Epidermal melanocyte (primary cell): ENCODE measurements around the gene PDZD8.
"Not testable (repeated sequence)": the region's sequence is repeated elsewhere in the genome, so short reads cannot be mapped to it uniquely, and the experiment has no call there.

Experiments
- DNase-seq: peaks from one replicate; pipeline ENCODE4 v3.0.0; 2011; ENCODE audit warnings: low spot score; ENCODE audit not compliant: insufficient read length

Gene PDZD8

GRCh38 chr10:117294039-117294645, 81.1 kb downstream of the PDZD8 start:
- no peak for DNase-seq

GRCh38 chr10:117290872-117291271, 84.4 kb downstream of the PDZD8 start:
- DNase-seq: not testable (repeated sequence)

GRCh38 chr10:117284716-117285494, 90.3 kb downstream of the PDZD8 start:
- no peak for DNase-seq

GRCh38 chr10:117277675-117278074, 97.6 kb downstream of the PDZD8 start:
- no peak for DNase-seq

GRCh38 chr10:117275121-117275520, 100.1 kb downstream of the PDZD8 start:
- DNase-seq: no peak

- no peak for DNase-seq
Measured at GRCh38 chr10:117274509-117274908, 100.7 kb downstream of the PDZD8 start.

GRCh38 chr10:117273980-117274379, 101.3 kb downstream of the PDZD8 start:
- DNase-seq: no peak

GRCh38 chr10:117272195-117273076, 102.8 kb downstream of the PDZD8 start:
- no peak for DNase-seq

- DNase-seq: no peak
Measured at GRCh38 chr10:117271427-117271826, 103.8 kb downstream of the PDZD8 start.

- no peak for DNase-seq
Measured at GRCh38 chr10:117268907-117269306, 106.3 kb downstream of the PDZD8 start.

- DNase-seq: no peak
Measured at GRCh38 chr10:117268258-117268657, 107.0 kb downstream of the PDZD8 start.

- DNase-seq: no peak
Measured at GRCh38 chr10:117266812-117267211, 108.4 kb downstream of the PDZD8 start.

- DNase-seq: no peak
Measured at GRCh38 chr10:117266400-117266799, 108.8 kb downstream of the PDZD8 start.

- no peak for DNase-seq
Measured at GRCh38 chr10:117264782-117265181, 110.5 kb downstream of the PDZD8 start.

GRCh38 chr10:117262903-117263293, 112.3 kb downstream of the PDZD8 start:
- DNase-seq: no peak

GRCh38 chr10:117262291-117262902, 112.8 kb downstream of the PDZD8 start:
- no peak for DNase-seq

GRCh38 chr10:117261501-117261900, 113.7 kb downstream of the PDZD8 start:
- DNase-seq: no peak

GRCh38 chr10:117260084-117260483, 115.2 kb downstream of the PDZD8 start:
- no peak for DNase-seq

GRCh38 chr10:117259279-117259678, 116.0 kb downstream of the PDZD8 start:
- DNase-seq: no peak

GRCh38 chr10:117257721-117258120, 117.5 kb downstream of the PDZD8 start:
- no peak for DNase-seq

- no peak for DNase-seq
Measured at GRCh38 chr10:117256910-117257309, 118.3 kb downstream of the PDZD8 start.
